ENCODE data around the gene STAB2. TPM values are rescaled to one million over a fixed set of nuclear protein-coding genes. Genes with fewer than 3 reads are reported as not detected.

STAB2 gene
- polyA plus RNA-seq, 1 donor = 6.6 TPM

DNA sequence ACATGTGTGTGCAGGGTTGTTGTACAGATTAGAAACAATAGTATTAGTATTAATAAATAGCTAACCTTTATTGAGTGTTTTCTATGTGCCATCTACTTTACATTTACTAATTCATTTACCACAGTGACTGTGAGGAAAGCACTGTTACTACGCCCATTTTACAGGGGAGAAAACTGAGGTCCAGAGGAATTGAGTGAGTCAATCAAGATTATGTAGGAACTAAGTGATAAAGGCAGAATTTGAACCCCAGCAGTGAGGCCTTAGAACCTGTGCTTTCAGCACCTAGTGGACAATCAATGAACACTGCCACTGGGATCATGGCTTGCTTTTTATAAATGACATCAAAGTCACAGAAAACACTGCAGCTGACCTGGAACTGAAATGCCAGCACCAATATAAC is 225.7 kb downstream of the STAB2 start:
- Histone ChIP-seq H3K9me3 (ENCODE audit: control insufficient read depth, low read depth, low read length) (no peaks in the 10 kb centered on the region), H3K27ac (ENCODE audit: low read length) (no peak overlapping the region), H3K36me3 (ENCODE audit: control insufficient read depth, insufficient read depth, low read length) (peaks cover 4% of the 10 kb centered on the region), H3K27me3 (ENCODE audit: control insufficient read depth, insufficient read depth, low read length) (no peaks in the 10 kb centered on the region), H3K4me1 (ENCODE audit: control insufficient read depth, insufficient read depth, low read length) (no peaks in the 10 kb centered on the region), H3K4me3 (ENCODE audit: low read length) (no peak overlapping the region)
- no CpG with 5 or more reads among the region's 1 CpG for WGBS (ENCODE audit: insufficient coverage, low lambda C conversion rate)
- no peak for DNase-seq

DNA sequence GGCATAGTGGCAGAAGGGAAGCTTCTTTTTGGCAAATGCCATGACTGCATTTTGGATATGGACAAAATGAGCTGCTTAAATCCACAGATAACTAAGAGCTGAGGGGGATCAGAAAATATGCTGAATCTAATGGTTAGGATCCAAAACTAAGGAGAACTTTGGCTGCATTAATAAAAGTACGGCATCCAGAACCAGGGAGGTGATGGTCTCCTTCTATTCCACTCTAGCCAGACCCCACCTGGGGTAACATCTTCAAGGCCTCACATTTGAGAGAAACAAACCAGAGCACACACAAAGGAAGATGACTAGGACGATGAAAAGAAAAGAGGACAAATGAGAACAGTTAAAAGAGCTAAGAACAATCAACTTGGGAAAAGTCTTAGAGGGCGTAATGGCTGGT is 226.4 kb downstream of the STAB2 start:
- 83% methylated on average over 1 of the region's 3 CpGs for WGBS (ENCODE audit: insufficient coverage, low lambda C conversion rate)
- H3K4me3 ChIP-seq (ENCODE audit: low read length) = no peak overlapping the region
- no peaks in the 10 kb centered on the region for H3K9me3 ChIP-seq (ENCODE audit: control insufficient read depth, low read depth, low read length)
- H3K4me1 ChIP-seq (ENCODE audit: control insufficient read depth, insufficient read depth, low read length) = no peaks in the 10 kb centered on the region
- H3K27ac ChIP-seq (ENCODE audit: low read length) = no peak overlapping the region
- peaks cover 4% of the 10 kb centered on the region for H3K36me3 ChIP-seq (ENCODE audit: control insufficient read depth, insufficient read depth, low read length)
- H3K27me3 ChIP-seq (ENCODE audit: control insufficient read depth, insufficient read depth, low read length) = no peaks in the 10 kb centered on the region
- no peak for DNase-seq

DNA sequence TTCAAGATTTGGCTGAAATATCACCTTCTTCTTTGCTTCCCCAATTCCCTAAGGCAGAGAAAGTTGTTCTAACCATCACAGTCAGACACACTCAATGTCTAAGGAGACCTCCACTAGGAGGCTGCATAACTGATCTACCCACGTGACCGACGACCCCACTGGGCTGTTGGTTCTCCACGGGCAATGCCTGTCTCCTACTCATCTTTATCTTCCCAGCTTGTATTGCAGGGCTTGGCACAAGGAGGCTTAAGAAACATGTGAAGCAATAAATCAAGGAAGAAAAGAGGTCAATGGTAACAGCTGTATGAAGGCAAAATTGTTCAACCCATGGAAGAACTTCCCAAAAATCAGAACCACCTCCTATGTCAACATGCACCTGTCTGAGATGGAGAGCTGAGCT is 226.9 kb downstream of the STAB2 start:
- no peak for DNase-seq
- Histone ChIP-seq H3K4me1 (ENCODE audit: control insufficient read depth, insufficient read depth, low read length) (no peaks in the 10 kb centered on the region), H3K27me3 (ENCODE audit: control insufficient read depth, insufficient read depth, low read length) (no peaks in the 10 kb centered on the region), H3K36me3 (ENCODE audit: control insufficient read depth, insufficient read depth, low read length) (peaks cover 4% of the 10 kb centered on the region), H3K9me3 (ENCODE audit: control insufficient read depth, low read depth, low read length) (no peaks in the 10 kb centered on the region), H3K27ac (ENCODE audit: low read length) (no peak overlapping the region), H3K4me3 (ENCODE audit: low read length) (no peak overlapping the region)
- WGBS (ENCODE audit: insufficient coverage, low lambda C conversion rate) = no CpG with 5 or more reads among the region's 4 CpGs

- Histone ChIP-seq H3K36me3 (ENCODE audit: control insufficient read depth, insufficient read depth, low read length) (peaks cover 4% of the 10 kb centered on the region), H3K4me3 (ENCODE audit: low read length) (no peak overlapping the region), H3K27me3 (ENCODE audit: control insufficient read depth, insufficient read depth, low read length) (no peaks in the 10 kb centered on the region), H3K4me1 (ENCODE audit: control insufficient read depth, insufficient read depth, low read length) (no peaks in the 10 kb centered on the region), H3K27ac (ENCODE audit: low read length) (no peak overlapping the region), H3K9me3 (ENCODE audit: control insufficient read depth, low read depth, low read length) (no peaks in the 10 kb centered on the region)
- WGBS (ENCODE audit: insufficient coverage, low lambda C conversion rate) = 80% methylated on average over 1 of the region's 3 CpGs
- no peak for DNase-seq
Observed at GRCh38 chr12:103814436-103814835, 227.4 kb downstream of the STAB2 start.

Other genes with a start within 250 kb of the STAB2 start
- 0.16 TPM for gene C12orf42, start 91.3 kb upstream of the STAB2 start, polyA plus RNA-seq

Measured in large intestine (tissue), 3 donors.